Hindlimb muscle (tissue), 1 donor: ENCODE results near the gene C10orf120. TPM values are rescaled to one million over a fixed set of nuclear protein-coding genes. Genes with fewer than 3 reads are reported as not detected.

ENCODE experiments used
- DNase-seq: peaks from one replicate; pipeline ENCODE4 v3.0.0-alpha.2; 2013
- polyA plus RNA-seq: library from polyadenylated mRNA; unstranded; fragments of 120-200 nt; gene quantifications from one replicate; pipeline ENCODE4 v1.2.1, GENCODE V29; 2013; ENCODE audit not compliant: insufficient read length

C10orf120 gene
- polyA plus RNA-seq, 1 donor: not detected

GRCh38 chr10:122659651-122660050 lies 40.0 kb downstream of the C10orf120 start:
- DNase-seq: no peak

- no peak for DNase-seq
These were observed 40.5 kb downstream of the C10orf120 start for GRCh38 chr10:122659126-122659525.

- no peak for DNase-seq
These were observed 41.1 kb downstream of the C10orf120 start for GRCh38 chr10:122658356-122659049.

- DNase-seq: no peak
These were observed 41.9 kb downstream of the C10orf120 start for GRCh38 chr10:122657729-122658128.

GRCh38 chr10:122657255-122657654 lies 42.4 kb downstream of the C10orf120 start:
- DNase-seq: no peak

- no peak for DNase-seq
These were observed 42.9 kb downstream of the C10orf120 start for GRCh38 chr10:122656741-122657140.

- DNase-seq: no peak
These were observed 43.3 kb downstream of the C10orf120 start for GRCh38 chr10:122656308-122656705.

- DNase-seq: no peak
These were observed 43.9 kb downstream of the C10orf120 start for GRCh38 chr10:122655524-122656307.

GRCh38 chr10:122650331-122650730 lies 49.3 kb downstream of the C10orf120 start:
- no peak for DNase-seq

- no peak for DNase-seq
These were observed 49.7 kb downstream of the C10orf120 start for GRCh38 chr10:122649903-122650302.

GRCh38 chr10:122648599-122649428 lies 50.8 kb downstream of the C10orf120 start:
- DNase-seq: peak; percentile 12

Other genes with a start within 250 kb of the C10orf120 start
- gene ARMS2, start 245.2 kb downstream of the C10orf120 start, polyA plus RNA-seq: not detected
- gene HTRA1, start 238.3 kb downstream of the C10orf120 start, polyA plus RNA-seq: 58.6 TPM
- gene DMBT1, start 139.1 kb downstream of the C10orf120 start, polyA plus RNA-seq: 0.03 TPM
- 1.0 TPM for gene CUZD1, start 146.0 kb upstream of the C10orf120 start, polyA plus RNA-seq
- 2.5 TPM for gene FAM24B, start 179.7 kb upstream of the C10orf120 start, polyA plus RNA-seq
- gene FAM24A, start 210.8 kb upstream of the C10orf120 start, polyA plus RNA-seq: not detected